GM18499 (cell line): ENCODE data around the gene CNKSR2.
A peak's percentile ranks its signal among the peaks of the same experiment; 100 is the strongest.
"Not testable (repeated sequence)": the region's sequence is repeated elsewhere in the genome, so short reads cannot be mapped to it uniquely, and the experiment has no call there.

Experiments
- ATAC-seq: cut with Tn5 transposase; IDR thresholded peaks from one replicate; pipeline ENCODE4 v1.9.1; 2021; ENCODE audit warnings: moderate number of reproducible peaks; ENCODE audit not compliant: insufficient read depth, unreplicated experiment

Gene CNKSR2

DNA sequence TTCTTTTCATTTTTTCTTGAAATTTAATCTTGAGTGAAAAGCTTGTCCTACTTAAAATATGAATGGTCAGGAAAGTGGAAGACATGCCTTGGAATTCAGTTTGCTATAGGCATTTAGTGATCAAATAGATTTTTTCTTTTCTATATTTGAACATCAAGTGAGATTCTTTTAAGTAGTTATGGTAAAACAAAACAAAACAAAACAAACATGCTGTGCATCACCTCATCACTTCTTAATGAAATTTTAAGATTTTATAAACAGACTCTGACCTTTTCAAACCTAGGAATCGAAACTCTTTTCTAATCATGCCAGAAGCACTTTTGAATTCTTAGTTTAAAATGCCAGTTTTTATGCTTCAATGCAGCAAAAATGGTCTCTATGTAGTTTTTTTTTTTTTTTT, 62.8 kb downstream of the CNKSR2 start:
- ATAC-seq: no peak

DNA sequence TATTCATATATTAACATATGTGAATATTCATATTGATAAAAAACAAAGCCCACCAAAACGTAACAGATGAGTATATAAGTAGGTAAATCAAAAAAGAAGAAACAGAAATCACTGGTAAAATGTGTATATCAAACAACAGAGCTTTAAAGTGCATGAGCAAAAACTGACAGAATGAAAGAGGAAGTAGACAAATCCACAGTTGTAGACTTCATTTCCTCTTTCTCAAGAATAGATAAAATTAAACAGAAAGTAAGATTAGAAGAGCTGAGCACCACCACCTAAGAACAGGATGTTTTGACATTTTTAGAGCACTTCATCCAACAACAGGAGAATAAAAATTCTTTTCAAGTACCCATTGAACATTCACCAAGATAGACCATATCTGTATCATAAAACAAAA, 64.6 kb downstream of the CNKSR2 start:
- peak; percentile 97 for ATAC-seq

DNA sequence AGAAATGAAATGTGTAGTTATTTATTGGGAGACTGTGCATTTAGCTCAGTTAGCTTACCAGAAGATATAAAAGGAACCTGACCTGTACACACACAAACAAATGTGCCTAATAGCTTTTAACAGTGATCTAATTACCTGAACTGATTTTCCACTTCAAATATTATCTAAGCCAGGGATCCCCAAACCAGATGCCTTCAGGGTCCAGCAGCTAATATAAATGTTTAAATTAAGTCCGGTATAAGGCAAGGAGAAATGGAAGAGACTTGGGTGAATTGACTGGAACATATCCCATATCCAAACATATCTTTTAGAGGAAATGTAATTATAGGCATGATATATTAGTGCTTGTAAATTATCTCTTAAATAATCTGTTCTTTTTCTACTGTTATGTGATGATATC, 66.7 kb downstream of the CNKSR2 start:
- ATAC-seq: no peak

DNA sequence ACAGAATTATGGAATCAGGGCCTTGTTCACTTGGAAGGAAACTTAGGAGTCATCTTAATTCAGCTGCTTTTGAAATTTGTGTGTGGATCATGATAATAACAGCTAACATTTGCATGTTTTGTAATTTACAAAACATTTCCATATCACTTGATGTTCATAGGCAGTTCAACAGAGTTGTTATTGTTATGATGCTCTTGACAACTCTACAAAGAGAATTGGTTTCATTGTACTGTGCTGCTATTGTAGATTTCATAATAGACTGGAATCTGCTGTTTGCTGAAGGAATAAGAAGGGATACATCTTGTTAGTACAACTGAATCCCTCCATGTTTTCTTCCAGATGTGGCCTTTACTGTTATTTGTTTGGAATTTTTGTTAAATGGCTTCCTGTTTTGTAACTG, 83.5 kb downstream of the CNKSR2 start:
- ATAC-seq: no peak

DNA sequence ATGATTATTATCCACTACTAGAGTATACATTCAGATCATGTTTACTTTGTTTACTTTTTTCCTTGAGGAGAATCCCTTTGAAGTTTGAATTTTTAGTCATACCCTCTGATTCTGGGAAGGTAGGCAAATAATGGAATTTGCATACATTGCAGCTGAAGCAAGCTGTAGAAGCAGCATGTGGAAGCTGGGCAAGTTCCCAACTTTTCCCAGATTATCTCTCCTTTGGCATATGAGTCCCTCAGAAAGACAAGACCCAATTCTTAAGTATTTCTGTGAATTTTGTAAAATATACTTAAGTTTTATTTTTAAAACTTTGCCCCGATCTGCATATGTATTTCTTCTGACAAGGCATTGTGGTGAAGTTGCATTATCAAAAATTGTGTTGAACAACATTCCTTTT, 94.9 kb downstream of the CNKSR2 start:
- ATAC-seq: no peak

DNA sequence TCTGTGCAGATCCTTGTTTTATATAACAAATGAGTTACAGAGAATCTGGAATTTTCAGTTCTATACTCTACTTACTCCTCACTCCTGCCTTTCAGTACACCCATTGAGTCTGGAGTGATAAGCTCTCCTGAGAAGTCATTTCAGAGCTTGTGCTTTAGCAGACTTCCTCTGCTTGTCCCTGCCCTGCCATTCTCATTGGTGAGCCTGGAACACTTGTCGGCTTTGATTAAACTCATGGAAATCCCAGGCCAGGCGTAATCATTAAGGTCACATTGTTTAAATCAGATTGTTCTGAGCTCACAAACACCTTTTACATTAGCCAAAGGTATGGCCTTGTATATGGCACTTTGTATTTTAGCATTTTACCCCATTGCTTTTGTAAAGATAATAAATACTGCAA, 102.7 kb downstream of the CNKSR2 start:
- ATAC-seq: no peak

DNA sequence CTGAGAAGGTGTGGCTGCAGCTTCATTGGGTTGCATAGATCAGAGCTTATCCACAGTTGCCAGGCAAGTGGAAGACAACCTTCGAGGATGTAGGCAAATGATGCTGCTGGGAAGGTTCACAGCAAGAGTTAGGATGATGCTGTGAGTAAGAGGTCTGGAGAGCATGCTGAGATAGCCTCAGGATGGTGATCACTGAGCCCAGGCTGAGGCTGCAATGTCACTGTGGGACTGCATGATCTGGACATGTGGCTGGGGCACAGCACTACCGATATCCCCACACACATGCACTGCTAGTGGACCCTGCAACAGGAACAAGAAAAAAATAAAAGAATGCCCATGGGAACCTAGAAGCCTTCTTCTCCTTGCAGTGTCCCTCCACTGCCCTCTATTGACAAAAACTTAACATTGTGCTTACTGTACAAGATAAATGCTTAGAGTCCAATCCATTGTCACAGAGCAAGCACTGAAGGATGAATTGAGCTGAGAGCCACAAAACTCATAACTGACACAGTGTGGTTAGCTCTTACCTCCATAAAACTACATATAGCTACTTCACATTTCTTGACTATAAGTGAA, 105.6 kb downstream of the CNKSR2 start:
- peak; percentile 88 for ATAC-seq

DNA sequence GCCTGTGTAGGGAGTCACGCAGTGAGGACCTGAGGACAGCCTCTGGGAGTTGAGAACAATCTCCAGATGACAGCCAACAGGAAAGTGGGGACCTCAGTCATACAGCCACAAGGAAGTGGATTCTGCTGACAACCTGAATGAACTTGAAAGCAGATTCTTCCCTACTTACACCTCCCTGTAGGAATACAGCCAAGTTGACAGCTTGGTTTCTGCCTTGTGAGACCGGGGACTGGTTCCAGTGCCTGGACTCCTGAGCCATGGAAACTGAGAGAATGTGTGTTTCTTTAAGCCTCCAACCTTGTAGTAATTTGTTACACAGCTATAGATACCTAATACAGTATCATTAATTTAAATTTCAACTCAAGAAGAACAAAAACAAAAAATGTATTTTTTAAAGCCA, 107.5 kb downstream of the CNKSR2 start:
- ATAC-seq: no peak

DNA sequence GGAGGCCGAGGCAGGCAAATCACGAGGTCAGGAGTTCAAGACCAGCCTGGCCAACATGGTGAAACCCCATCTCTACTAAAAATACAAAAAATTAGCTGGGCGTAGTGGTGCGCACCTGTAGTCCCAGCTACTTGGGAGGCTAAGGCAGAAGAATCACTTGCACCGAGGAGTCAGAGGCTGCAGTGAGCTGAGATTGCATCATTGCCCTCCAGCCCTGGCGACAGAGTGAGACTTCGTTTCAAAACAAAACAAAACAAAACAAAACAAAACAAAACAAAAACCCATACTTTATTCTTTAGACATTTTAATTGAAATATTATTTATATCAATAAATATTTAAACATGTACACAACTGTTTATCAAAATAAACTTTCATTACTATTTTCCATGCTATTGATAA, 109.8 kb downstream of the CNKSR2 start:
- not testable (repeated sequence) for ATAC-seq

DNA sequence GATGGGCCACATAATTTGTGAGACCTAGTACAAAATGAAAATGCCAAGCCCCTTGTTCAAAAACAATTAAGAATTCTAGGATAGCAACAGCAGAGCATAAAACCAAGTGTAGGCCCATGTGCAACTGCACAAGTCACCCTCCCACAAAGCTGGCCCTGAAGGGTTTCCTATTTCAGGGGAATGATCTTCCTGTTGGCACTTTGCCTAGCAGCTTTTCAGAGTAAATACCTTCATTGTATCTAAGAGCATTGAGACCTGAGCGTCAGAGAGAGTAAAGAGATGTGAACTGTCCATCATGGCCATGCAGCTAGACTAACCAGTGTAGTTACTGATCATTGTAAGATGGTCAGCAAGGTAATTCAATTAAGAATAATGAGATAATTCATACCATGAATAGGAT, 113.6 kb downstream of the CNKSR2 start:
- no peak for ATAC-seq

DNA sequence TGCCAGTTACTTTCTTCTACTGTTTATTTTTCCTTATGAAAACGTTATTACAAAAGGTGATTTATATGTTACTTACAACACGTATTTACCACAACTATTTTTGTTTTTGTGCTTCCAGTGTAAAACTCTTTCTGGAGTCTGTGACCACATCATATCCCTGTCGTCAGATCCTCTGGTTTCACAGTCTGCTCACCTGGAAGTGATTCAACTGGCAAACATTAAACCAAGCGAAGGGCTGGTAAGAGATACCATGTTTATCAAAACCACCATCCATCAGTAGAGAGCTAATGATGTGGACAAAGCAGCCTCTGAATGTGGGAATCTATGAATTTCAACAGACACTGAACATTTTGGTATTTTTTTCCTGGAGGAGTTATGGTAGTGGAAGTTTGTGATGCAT, 116.1 kb downstream of the CNKSR2 start:
- no peak for ATAC-seq

DNA sequence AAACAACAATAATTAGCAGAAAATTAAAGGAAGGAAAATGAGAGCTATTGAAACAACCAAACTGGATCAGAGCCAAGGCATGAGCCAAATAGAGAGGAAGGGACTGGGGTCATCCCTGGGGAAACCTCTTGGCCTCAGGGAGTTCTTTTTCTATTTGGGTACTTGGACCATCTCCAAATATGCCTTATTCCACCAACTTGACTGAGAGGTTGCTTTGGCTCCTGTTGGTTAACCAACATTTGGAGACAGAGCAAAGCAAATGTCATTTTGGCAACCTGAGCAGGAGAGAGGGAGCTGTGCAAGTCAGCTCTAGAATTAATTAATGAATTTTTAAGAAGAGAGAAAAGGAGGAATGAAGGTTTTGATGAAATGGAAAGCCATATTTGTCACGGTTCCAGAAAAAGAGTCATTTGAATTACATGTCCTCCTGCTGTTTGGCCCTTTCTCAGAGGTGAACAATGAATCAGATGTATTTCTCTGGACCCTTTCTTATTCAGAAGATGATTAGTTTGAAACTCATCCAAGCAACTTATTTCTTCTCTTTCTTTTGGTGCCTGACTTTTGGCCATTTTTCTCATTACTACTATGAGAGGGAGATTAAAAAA, 119.1 kb downstream of the CNKSR2 start:
- no peak for ATAC-seq

DNA sequence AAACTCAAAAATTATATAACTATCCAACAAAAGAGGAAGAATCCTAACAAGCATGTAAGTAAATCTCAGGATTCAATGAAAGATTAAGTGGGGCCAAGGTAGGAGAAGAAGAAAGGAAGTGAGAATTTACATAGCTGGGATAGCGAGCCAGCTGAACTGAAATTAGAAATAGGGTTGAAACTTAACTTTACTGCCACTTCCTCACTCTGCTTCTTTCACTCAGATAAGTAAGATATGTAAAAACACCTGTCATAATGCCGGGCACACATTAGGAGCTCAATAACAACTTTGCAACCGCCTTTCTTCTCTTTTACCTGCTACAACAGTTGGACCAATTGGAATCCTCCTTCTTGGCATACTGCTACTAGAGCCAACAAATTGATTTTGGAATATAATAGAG, 129.4 kb downstream of the CNKSR2 start:
- ATAC-seq: no peak

DNA sequence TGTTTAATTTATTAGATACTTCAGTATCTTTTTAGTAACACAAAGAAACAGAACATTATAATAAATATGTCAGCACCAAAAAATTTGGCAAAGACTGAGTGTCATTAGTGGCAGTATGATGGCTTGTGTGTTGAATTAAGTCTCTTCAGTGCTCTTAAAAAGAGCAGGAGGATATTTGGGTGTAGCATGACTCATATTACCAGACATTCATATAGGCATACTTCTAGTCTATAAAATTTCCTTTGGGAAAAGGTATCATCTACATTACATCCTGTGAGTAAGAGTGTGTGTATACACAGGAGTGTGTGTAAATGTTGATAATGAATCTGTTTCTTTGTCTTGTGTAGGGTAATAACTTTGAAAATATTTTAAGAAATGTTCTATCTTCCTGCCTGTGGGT, 135.7 kb downstream of the CNKSR2 start:
- no peak for ATAC-seq

DNA sequence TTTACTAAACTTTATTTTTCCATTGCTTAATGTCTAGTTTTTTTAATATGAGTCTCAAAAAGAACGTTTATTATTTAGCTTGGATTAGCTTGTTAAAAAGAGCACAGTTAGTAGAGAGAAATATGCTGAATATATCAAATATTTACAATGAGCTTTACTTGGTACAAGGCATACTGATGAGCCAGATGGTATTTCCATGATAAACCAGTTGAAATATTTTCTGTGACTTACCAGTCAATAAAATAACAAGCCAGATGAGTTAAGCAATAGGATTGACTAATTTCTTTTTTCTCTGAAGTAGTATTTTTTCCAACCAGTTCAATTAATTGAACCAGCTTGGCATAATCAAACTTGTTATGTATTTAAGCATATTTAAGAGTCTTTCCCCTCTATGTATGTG, 149.8 kb downstream of the CNKSR2 start:
- no peak for ATAC-seq

DNA sequence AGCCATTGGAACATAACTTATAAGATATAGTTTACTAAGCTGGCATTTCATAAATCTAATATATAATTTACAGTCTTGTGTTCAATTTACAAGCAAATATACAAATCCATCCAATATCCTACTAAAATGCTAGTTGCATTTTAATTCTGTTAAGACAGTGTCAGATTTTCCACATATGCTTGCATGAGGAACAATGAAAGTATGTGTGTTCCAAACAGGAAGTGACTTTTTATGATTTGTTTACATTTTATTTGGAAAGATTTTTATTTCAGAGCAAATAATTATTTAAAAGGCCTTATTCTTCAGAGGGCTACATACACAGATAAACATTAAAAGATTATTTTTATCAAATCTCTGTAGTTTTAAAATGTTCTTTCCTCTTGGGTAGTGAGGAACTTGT, 153.9 kb downstream of the CNKSR2 start:
- no peak for ATAC-seq

DNA sequence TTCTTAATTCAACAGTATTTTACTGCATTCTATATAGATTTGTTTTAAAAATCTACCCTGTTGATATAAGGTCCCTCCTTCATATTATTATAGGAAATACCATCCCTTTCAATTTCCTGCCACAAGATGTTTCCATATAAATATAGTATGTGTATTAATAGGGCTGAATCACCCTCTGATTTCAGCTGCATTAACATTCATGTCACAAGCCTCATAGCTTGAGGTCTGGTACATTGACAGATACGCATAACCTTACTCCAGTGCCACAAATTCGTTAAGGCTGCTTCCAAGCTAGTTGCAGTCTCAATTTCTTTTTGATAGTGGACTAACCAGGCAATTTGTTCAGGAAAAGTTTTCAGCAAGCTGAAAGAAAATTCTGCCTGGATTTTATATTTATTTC, 155.6 kb downstream of the CNKSR2 start:
- no peak for ATAC-seq

DNA sequence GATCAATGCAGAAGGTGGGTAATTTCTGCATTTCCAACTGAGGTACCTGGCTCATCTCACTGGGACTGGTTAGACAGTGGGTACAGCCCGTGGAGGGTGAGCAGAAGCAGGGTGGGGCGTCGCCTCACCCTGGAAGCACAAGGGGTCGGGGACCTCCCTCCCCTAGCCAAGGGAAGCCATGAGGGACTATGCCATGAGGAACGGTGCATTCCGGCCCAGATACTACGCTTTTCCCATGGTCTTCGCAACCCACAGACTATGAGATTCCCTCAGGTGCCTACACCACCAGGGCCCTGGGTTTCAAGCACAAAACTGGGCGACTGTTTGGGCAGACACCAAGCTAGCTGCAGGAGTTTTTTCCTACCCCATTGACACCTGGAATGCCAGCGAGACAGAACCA, 170.4 kb downstream of the CNKSR2 start:
- ATAC-seq: not testable (repeated sequence)

DNA sequence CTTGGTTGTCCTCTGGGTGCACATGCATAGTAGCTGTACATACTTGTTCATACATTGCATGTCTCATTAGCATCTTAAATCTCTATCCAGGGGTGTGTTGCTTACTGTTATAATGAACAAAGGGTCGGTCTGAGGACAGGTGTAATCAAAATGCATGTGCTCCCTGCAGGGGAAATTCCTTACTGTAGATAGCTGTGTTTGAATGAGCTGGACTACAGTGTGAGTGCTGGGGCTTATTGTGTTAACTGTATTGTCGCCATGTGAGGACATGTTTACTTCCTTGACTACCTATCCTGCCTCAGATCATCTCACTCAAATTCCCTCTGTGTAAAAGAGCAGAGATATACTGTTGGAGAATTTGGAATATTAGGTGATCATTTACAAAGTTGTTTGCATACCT, 185.2 kb downstream of the CNKSR2 start:
- ATAC-seq: no peak

DNA sequence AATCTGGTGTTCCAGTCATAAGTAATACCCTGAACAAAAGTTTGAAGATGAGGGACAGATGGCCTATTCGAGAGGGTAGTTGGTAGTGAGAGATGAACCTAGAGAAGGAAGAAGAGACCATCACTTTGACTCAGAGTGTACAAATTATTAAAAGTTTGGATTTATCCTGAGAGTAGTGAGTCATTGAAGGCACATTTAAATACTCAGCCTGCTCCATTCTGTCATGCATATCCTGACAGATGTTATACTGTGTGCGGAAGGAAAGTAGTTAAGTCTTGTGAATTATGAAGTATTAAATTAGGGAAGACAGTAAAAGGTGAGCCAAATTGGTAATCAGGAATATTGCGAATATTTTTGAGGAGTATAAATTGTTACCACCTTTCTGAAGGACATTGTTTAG, 190.8 kb downstream of the CNKSR2 start:
- no peak for ATAC-seq

DNA sequence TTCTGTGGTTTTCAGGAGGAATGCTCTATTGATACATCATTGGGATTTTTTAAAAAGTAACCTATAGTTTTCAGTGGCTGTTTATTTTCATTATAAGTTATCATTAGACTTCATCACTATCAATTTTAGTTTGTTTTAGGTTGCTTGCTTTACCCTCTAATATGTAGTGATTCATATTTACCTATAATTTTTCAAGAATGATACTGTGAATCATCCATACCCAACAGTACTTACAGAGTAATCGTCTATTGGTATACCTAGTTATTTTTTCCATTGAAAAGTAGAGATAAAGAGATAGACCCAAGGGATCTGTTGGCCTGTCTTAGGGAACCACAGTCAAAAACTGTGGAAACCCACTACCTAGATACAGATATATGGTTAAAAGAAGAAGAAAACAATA, 200.6 kb downstream of the CNKSR2 start:
- no peak for ATAC-seq

DNA sequence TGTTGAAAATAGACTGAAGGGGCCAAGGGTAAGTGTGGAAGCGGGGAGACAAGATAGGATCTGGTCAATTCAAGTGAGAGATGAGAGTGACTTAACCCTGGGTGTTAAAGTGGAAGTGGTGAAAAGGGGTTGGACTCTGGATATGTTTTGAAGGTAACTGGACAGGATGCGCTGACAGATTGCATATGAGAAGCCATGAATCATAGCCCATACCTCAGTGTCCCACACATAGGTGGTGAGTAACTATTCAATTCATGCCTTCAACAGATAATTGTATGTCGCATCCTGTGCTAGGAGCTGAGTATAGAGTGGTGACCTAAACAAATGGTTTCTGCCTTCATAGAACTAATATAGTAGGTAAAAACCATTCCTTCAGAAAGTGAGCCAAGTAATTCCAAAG, 207.3 kb downstream of the CNKSR2 start:
- ATAC-seq: no peak

DNA sequence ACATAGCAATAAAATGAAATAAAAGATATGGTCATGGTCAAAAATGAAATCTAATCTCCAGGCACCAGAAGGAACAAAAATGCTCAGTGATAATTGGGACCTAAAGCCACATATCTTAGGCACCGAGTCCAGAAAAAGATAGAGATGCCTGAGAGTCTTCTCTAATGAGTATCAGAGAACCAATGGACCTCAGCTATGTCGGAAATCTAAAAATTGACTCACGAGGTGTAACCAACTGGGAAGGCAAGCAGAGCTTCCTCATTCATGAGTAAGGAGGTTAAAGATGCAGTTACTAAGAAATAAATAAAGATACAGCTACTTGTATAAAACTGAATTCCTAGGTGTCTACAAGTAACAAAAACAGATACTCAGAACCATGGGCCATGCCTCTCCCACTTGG, 211.8 kb downstream of the CNKSR2 start:
- no peak for ATAC-seq
